ENCODE data around the gene SWAP70. TPM values are rescaled to one million over a fixed set of nuclear protein-coding genes. Genes with fewer than 3 reads are reported as not detected.

Gene SWAP70
- total and polyA plus RNA-seq, 9 of the 15 experiments (the other 6 are each of a cell fraction or from before 2014, with no cell fraction given), result 1.7 to 4.9 (median 3.9) TPM

DNA sequence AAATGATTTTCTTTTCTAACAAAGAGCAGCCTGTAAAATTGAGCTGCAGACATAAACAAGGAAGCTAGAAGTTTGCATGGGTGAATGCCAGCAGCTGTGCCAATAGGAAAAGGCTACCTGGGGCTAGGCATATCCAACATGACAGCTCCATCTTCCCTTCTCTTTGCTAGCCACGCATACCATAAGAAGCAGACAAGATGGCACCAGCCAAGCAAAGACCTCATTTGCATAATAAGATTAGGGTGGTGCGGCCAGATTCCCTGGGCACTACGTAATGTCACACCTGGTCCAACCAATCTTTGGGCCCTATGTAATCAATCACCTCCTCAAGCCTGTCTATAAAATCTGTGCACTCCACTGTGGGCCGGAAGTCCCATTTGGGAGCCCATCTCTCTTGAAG is 108.3 kb downstream of the SWAP70 start:
- Histone ChIP-seq H2AFZ (ENCODE audit: low read depth, low read length) (no peak overlapping the region), H3K27me3 (ENCODE audit: control insufficient read depth in 2 of 2, insufficient read depth in 2 of 2, low read length in 2 of 2) (peaks cover 0 to 6% of the 10 kb centered on the region in 2 experiments; a peak in 2 of 5 replicates), H3K4me3 (no peak overlapping the region), H3K9me3 (replicated peaks; ENCODE audit: control insufficient read depth, insufficient read depth, low read depth, low read length) (no peaks in the 10 kb centered on the region), H3K79me2 (ENCODE audit: control insufficient read depth, insufficient read depth, low read length) (no peaks in the 10 kb centered on the region), H3K4me1 (replicated peaks in 1 of 2; ENCODE audit: control insufficient read depth in 2 of 2, insufficient read depth in 2 of 2, low read length in 2 of 2) (no peaks in the 10 kb centered on the region), H3K9me1 (ENCODE audit: control insufficient read depth, insufficient read depth, low read length) (no peaks in the 10 kb centered on the region), H3K36me3 (ENCODE audit: control insufficient read depth, insufficient read depth, low read length) (no peaks in the 10 kb centered on the region), H3K27ac (ENCODE audit: extremely low read depth, low read depth, low read length) (no peak overlapping the region), H4K20me1 (replicated peaks; ENCODE audit: control insufficient read depth, insufficient read depth, low read length) (no peaks in the 10 kb centered on the region; the same call in 1 of the 2 replicates), H3K9ac (ENCODE audit: insufficient read depth in 1 of 2, low read depth in 2 of 2, low read length in 2 of 2) (no peak overlapping the region), H3K4me2 (ENCODE audit: insufficient read depth, low read length) (no peak overlapping the region)
- intact Hi-C loops (cut with micrococcal nuclease) (no loop called here), in situ Hi-C loops (cut with MboI) (no loop called here)
- ATAC-seq (no peak), DNase-seq (ENCODE audit: extremely low read depth in 1 of 4, low spot score in 3 of 4) (no peak), FAIRE-seq (no peak)
- 29% methylated on average over 4 of the region's 4 CpGs for WGBS (ENCODE audit: insufficient coverage, low coverage, missing lambda C conversion rate)
- CTCF ChIA-PET (ENCODE audit: low intra/inter-chr PET ratio), result no interaction called here
- BruUV-seq (replicated peaks), result no TSS peak
- TF ChIP-seq NFE2L1 (tag; IDR thresholded peaks at IDR 0.05; ENCODE audit: borderline replicate concordance, low read depth) (no peak), ELF2 (CRISPR knock-in tag; IDR thresholded peaks at IDR 0.05) (no peak), DMBX1 (CRISPR knock-in tag; IDR thresholded peaks at IDR 0.05; ENCODE audit: borderline replicate concordance) (no peak), SPI1 (IDR thresholded peaks at IDR 0.05; ENCODE audit: borderline replicate concordance, low read depth, low read length) (no peak), ZNF57 (CRISPR knock-in tag; IDR thresholded peaks at IDR 0.05) (no peak), ZNF75A (CRISPR knock-in tag; IDR thresholded peaks at IDR 0.05) (no peak), RFX7 (CRISPR knock-in tag; IDR thresholded peaks at IDR 0.05) (no peak), ZNF184 (CRISPR knock-in tag; IDR thresholded peaks at IDR 0.05) (no peak), POLR3G (IDR thresholded peaks at IDR 0.05; ENCODE audit: extremely low read depth, insufficient read length, insufficient replicate concordance) (no peak), RAD21 (CRISPR knock-in tag; conservative IDR thresholded peaks at IDR 0.05 in 1 of 2, IDR thresholded peaks at IDR 0.05 in 1 of 2) (no peak), ZNF586 (CRISPR knock-in tag; conservative IDR thresholded peaks at IDR 0.05) (no peak), ZNF707 (CRISPR knock-in tag; conservative IDR thresholded peaks at IDR 0.05) (no peak), RNF2 (IDR thresholded peaks at IDR 0.05) (no peak)
- TF ChIP-seq, protein P1, sequence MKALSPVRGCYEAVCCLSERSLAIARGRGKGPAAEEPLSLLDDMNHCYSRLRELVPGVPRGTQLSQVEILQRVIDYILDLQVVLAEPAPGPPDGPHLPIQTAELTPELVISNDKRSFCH (CRISPR knock-in tag; IDR thresholded peaks at IDR 0.05), result no peak
- TF ChIP-seq, protein P1 (tag; IDR thresholded peaks at IDR 0.05), result no peak
- TF ChIP-seq, protein P2, sequence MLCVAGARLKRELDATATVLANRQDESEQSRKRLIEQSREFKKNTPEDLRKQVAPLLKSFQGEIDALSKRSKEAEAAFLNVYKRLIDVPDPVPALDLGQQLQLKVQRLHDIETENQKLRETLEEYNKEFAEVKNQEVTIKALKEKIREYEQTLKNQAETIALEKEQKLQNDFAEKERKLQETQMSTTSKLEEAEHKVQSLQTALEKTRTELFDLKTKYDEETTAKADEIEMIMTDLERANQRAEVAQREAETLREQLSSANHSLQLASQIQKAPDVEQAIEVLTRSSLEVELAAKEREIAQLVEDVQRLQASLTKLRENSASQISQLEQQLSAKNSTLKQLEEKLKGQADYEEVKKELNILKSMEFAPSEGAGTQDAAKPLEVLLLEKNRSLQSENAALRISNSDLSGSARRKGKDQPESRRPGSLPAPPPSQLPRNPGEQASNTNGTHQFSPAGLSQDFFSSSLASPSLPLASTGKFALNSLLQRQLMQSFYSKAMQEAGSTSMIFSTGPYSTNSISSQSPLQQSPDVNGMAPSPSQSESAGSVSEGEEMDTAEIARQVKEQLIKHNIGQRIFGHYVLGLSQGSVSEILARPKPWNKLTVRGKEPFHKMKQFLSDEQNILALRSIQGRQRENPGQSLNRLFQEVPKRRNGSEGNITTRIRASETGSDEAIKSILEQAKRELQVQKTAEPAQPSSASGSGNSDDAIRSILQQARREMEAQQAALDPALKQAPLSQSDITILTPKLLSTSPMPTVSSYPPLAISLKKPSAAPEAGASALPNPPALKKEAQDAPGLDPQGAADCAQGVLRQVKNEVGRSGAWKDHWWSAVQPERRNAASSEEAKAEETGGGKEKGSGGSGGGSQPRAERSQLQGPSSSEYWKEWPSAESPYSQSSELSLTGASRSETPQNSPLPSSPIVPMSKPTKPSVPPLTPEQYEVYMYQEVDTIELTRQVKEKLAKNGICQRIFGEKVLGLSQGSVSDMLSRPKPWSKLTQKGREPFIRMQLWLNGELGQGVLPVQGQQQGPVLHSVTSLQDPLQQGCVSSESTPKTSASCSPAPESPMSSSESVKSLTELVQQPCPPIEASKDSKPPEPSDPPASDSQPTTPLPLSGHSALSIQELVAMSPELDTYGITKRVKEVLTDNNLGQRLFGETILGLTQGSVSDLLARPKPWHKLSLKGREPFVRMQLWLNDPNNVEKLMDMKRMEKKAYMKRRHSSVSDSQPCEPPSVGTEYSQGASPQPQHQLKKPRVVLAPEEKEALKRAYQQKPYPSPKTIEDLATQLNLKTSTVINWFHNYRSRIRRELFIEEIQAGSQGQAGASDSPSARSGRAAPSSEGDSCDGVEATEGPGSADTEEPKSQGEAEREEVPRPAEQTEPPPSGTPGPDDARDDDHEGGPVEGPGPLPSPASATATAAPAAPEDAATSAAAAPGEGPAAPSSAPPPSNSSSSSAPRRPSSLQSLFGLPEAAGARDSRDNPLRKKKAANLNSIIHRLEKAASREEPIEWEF (CRISPR knock-in tag; IDR thresholded peaks at IDR 0.05), result no peak
- TF ChIP-seq, protein P3, sequence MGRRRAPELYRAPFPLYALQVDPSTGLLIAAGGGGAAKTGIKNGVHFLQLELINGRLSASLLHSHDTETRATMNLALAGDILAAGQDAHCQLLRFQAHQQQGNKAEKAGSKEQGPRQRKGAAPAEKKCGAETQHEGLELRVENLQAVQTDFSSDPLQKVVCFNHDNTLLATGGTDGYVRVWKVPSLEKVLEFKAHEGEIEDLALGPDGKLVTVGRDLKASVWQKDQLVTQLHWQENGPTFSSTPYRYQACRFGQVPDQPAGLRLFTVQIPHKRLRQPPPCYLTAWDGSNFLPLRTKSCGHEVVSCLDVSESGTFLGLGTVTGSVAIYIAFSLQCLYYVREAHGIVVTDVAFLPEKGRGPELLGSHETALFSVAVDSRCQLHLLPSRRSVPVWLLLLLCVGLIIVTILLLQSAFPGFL (CRISPR knock-in tag; IDR thresholded peaks at IDR 0.05), result no peak
- POLR2A ChIA-PET, result interaction anchor here (0.6 to 0.8 kb wide), 2 partner anchors 19 to 1064 kb away, joined by 3 to 4 read pairs; no protein-coding TSS in a partner anchor

Data from K562 (cell line).